HepG2 (cell line): ENCODE measurements around the gene DTX4. TPM values are rescaled to one million over a fixed set of nuclear protein-coding genes. Genes with fewer than 3 reads are reported as not detected.

ENCODE experiments used
- ATF4 ChIP-seq, 2 experiments: fragments of 450-650 bp in 1 of 2; sonication (generic) in 1 of 2; formaldehyde crosslinking; IDR thresholded peaks; 2 replicates each; pipeline versions ENCODE4 v1.5.0 to v1.8.0; 2020 to 2022; ENCODE audit warnings: mild to moderate bottlenecking in 1 of 2, missing genetic modification reagents in 1 of 2
- BHLHE40 ChIP-seq: IDR thresholded peaks from 2 replicates; pipeline ENCODE4 v1.6.1; 2011; ENCODE audit warnings: low read length, improper control_type of control experiment
- CREB3 ChIP-seq: sonication (generic); formaldehyde crosslinking; IDR thresholded peaks from 2 replicates; pipeline ENCODE4 v1.5.0; 2020; ENCODE audit warnings: missing genetic modification reagents
- GPBP1L1 ChIP-seq: sonication (generic); formaldehyde crosslinking; IDR thresholded peaks from 2 replicates; pipeline ENCODE4 v1.5.0; 2020; ENCODE audit warnings: mild to moderate bottlenecking, missing genetic modification reagents
- HNRNPK ChIP-seq: fragments of 200-400 bp; formaldehyde crosslinking; IDR thresholded peaks from 2 replicates; pipeline ENCODE4 v1.6.1; 2018; ENCODE audit warnings: low read length, low read depth, moderate library complexity, mild to moderate bottlenecking; ENCODE audit not compliant: poor library complexity, severe bottlenecking
- MEIS1 ChIP-seq: sonication (generic); formaldehyde crosslinking; IDR thresholded peaks from 2 replicates; pipeline ENCODE4 v1.9.0; 2021; ENCODE audit warnings: mild to moderate bottlenecking, missing genetic modification reagents, moderate library complexity, borderline replicate concordance
- POLR2A ChIP-seq, 2 experiments: IDR thresholded peaks; 2 replicates each; pipeline ENCODE4 v1.6.1; 2011; ENCODE audit warnings: low read depth in 2 of 2, low read length in 2 of 2, mild to moderate bottlenecking in 1 of 2, moderate library complexity in 1 of 2; ENCODE audit not compliant: insufficient read depth in 1 of 2
- SNRNP70 ChIP-seq: fragments of 200-400 bp; formaldehyde crosslinking; IDR thresholded peaks from 2 replicates; pipeline ENCODE4 v1.6.1; 2017; ENCODE audit warnings: mild to moderate bottlenecking, low read depth, low read length, moderate library complexity
- SP2 ChIP-seq: sonication (generic); formaldehyde crosslinking; IDR thresholded peaks from 2 replicates; pipeline ENCODE4 v1.5.1; 2020; ENCODE audit warnings: mild to moderate bottlenecking, missing genetic modification reagents
- ZKSCAN1 ChIP-seq: fragments of 150-350 bp; IDR thresholded peaks from 2 replicates; pipeline ENCODE4 v1.6.1; 2014; ENCODE audit warnings: low read length
- ZNF30 ChIP-seq: sonication (generic); formaldehyde crosslinking; IDR thresholded peaks from 2 replicates; pipeline ENCODE4 v1.5.0; 2020; ENCODE audit warnings: mild to moderate bottlenecking, missing genetic modification reagents
- ZNF674 ChIP-seq: sonication (generic); formaldehyde crosslinking; IDR thresholded peaks from 2 replicates; pipeline ENCODE4 v1.5.0; 2020; ENCODE audit warnings: low read depth, mild to moderate bottlenecking, missing genetic modification reagents
- ZNF776 ChIP-seq: sonication (generic); formaldehyde crosslinking; IDR thresholded peaks from 2 replicates; pipeline ENCODE4 v1.4.0; 2020; ENCODE audit warnings: mild to moderate bottlenecking, missing genetic modification reagents
- polyA plus RNA-seq, 8 experiments: library from polyadenylated mRNA; depleted of rRNA in 3 of 8; stranded (reverse) in 7 of 8; unstranded in 1 of 8; fragments of >200 nt; fragmentation: Illumina TruSeq in 4 of 8; extraction: Trizol in 4 of 8; gene quantifications; 2 replicates each; pipeline versions ENCODE4 v1.2.1 to v1.2.3, GENCODE V29; 2011 to 2016; ENCODE audit warnings: low read depth in 4 of 8, missing spikeins in 1 of 8, mixed read lengths in 1 of 8; ENCODE audit not compliant: insufficient read depth in 1 of 8
- total RNA-seq, 5 experiments: library from RNA; depleted of rRNA; stranded (reverse); fragments of >200 nt; fragmentation: Illumina TruSeq; extraction: Trizol; gene quantifications; 2 replicates each; pipeline ENCODE4 v1.2.3, GENCODE V29; 2016; ENCODE audit warnings: low read depth in 1 of 5
- TF ChIP-seq, protein P1 (sequence below): sonication (generic); formaldehyde crosslinking; IDR thresholded peaks from 2 replicates; pipeline ENCODE4 v1.4.0; 2020; ENCODE audit warnings: missing genetic modification reagents, borderline replicate concordance
- TF ChIP-seq, protein P2 (sequence below): sonication (generic); formaldehyde crosslinking; IDR thresholded peaks from 2 replicates; pipeline ENCODE4 v1.5.0; 2020; ENCODE audit warnings: mild to moderate bottlenecking, missing genetic modification reagents
- TF ChIP-seq, protein P3 (sequence below): sonication (generic); formaldehyde crosslinking; conservative IDR thresholded peaks from 2 replicates; pipeline ENCODE4 v1.8.0; 2022; ENCODE audit warnings: low read depth, missing genetic modification reagents

DTX4 gene
- total and polyA plus RNA-seq, 2 of the 13 experiments (the other 11 are each of a cell fraction or from before 2014, with no cell fraction given) = 0.67 to 5.6 TPM

GRCh38 chr11:59171508-59172322 is at the start of gene DTX4 (continued):
- no peak for TF ChIP-seq CREB3 (CRISPR knock-in tag)
- TF ChIP-seq, protein P1, sequence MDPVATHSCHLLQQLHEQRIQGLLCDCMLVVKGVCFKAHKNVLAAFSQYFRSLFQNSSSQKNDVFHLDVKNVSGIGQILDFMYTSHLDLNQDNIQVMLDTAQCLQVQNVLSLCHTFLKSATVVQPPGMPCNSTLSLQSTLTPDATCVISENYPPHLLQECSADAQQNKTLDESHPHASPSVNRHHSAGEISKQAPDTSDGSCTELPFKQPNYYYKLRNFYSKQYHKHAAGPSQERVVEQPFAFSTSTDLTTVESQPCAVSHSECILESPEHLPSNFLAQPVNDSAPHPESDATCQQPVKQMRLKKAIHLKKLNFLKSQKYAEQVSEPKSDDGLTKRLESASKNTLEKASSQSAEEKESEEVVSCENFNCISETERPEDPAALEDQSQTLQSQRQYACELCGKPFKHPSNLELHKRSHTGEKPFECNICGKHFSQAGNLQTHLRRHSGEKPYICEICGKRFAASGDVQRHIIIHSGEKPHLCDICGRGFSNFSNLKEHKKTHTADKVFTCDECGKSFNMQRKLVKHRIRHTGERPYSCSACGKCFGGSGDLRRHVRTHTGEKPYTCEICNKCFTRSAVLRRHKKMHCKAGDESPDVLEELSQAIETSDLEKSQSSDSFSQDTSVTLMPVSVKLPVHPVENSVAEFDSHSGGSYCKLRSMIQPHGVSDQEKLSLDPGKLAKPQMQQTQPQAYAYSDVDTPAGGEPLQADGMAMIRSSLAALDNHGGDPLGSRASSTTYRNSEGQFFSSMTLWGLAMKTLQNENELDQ (CRISPR knock-in tag) = no peak
- TF ChIP-seq, protein P2, sequence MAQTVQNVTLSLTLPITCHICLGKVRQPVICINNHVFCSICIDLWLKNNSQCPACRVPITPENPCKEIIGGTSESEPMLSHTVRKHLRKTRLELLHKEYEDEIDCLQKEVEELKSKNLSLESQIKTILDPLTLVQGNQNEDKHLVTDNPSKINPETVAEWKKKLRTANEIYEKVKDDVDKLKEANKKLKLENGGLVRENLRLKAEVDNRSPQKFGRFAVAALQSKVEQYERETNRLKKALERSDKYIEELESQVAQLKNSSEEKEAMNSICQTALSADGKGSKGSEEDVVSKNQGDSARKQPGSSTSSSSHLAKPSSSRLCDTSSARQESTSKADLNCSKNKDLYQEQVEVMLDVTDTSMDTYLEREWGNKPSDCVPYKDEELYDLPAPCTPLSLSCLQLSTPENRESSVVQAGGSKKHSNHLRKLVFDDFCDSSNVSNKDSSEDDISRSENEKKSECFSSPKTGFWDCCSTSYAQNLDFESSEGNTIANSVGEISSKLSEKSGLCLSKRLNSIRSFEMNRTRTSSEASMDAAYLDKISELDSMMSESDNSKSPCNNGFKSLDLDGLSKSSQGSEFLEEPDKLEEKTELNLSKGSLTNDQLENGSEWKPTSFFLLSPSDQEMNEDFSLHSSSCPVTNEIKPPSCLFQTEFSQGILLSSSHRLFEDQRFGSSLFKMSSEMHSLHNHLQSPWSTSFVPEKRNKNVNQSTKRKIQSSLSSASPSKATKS (CRISPR knock-in tag) = no peak
- TF ChIP-seq POLR2A (IDR thresholded peaks at IDR 0.05; ENCODE audit: insufficient read depth in 1 of 2, low read depth in 2 of 2, low read length in 2 of 2) = no peak
- peak in 1 of 2 experiments; percentile 64; a peak in 1 of 4 replicates for TF ChIP-seq ATF4 (CRISPR knock-in tag; IDR thresholded peaks at IDR 0.05)
- peak; percentile 85 for TF ChIP-seq HNRNPK
- TF ChIP-seq ZNF776 (CRISPR knock-in tag) = no peak; the same call in 1 of the 2 replicates
- TF ChIP-seq ZNF30 = no peak
- TF ChIP-seq, protein P3, sequence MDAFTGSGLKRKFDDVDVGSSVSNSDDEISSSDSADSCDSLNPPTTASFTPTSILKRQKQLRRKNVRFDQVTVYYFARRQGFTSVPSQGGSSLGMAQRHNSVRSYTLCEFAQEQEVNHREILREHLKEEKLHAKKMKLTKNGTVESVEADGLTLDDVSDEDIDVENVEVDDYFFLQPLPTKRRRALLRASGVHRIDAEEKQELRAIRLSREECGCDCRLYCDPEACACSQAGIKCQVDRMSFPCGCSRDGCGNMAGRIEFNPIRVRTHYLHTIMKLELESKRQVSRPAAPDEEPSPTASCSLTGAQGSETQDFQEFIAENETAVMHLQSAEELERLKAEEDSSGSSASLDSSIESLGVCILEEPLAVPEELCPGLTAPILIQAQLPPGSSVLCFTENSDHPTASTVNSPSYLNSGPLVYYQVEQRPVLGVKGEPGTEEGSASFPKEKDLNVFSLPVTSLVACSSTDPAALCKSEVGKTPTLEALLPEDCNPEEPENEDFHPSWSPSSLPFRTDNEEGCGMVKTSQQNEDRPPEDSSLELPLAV (CRISPR knock-in tag) = no peak
- TF ChIP-seq GPBP1L1 (CRISPR knock-in tag) = no peak
- TF ChIP-seq SNRNP70 = no peak
- TF ChIP-seq MEIS1 (CRISPR knock-in tag) = no peak
- TF ChIP-seq SP2 = no peak
- no peak for TF ChIP-seq ZKSCAN1
- no peak for TF ChIP-seq ZNF674
- 0 out of 2 replicates have a peak, but pooled peaks have one; percentile 5 for TF ChIP-seq BHLHE40
